ENCODE data around the gene ZNF629. TPM values are rescaled to one million over a fixed set of nuclear protein-coding genes. Genes with fewer than 3 reads are reported as not detected.
A peak's percentile ranks its signal among the peaks of the same experiment; 100 is the strongest.

ZNF629 gene
- total RNA-seq, 1 experiment from 2014 or later: 18.4 TPM

DNA sequence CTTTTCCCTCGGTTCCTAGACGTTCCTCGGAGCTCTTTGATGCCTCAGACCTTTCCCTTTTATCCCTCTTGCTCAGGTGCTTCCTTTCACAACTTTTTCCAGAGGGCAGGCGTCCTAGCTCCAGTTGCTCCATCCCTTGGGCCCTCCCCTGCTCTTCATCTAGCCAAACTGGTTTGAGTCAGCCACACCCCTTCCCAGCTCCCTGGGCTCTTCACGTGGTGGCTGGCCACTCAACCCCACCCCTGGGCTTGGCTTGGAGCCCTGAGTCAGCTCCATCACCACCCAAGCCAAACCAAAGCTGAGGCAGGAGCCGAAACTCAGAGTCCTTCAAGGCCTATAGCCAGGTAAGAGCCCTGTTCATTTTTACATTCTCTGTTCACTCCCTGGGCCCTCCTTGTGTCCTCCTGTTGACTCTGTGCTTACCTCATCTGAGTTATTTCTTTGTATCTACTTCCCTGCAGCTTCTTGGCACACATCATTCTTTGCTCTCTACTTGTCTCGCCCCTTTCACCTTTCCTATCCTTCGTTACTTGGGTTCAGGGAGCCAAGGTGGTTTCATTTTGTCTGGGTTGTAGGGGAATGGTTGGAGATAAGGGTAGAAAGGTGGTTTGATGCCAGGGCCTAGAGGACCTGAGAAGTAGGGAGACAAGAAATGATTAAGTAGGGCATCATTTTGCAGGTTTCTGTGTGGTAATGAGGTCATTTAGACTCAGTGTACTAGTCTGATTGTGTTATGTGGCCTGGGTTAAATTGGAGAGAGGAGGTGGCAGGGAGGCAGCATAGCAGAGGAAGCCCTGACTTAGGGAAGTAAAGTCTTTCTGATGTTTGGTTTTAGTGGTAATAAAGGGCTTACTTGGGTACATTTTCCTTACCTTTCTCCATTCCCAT, 46.4 kb downstream of the ZNF629 start:
- peak overlapping the region; percentile 90 for H3K4me2 ChIP-seq (ENCODE audit: low read length)
- H3K9me2 ChIP-seq (ENCODE audit: insufficient read depth): no peaks in the 10 kb centered on the region
- no peak overlapping the region for H2AFZ ChIP-seq (ENCODE audit: low read depth, low read length, poor library complexity, severe bottlenecking)
- intact Hi-C loops (cut with micrococcal nuclease): loop anchor here (2.0 kb wide), 1 partner anchor 42 kb away; the partner anchor contains the start of gene SRCAP
- ATAC-seq (peak; percentile 91), DNase-seq (ENCODE audit: low read depth, low spot score) (peak; percentile 87)
- H3K4me3 ChIP-seq (replicated peaks in 1 of 2; ENCODE audit: low read depth in 1 of 2, low read length in 2 of 2): peak overlapping the region; percentile 47 to 60
- peaks cover 30% of the 10 kb centered on the region for H3K79me2 ChIP-seq (ENCODE audit: insufficient read depth, low read length)
- no peaks in the 10 kb centered on the region for H3K9me3 ChIP-seq (ENCODE audit: control insufficient read depth in 1 of 2, insufficient read depth in 1 of 2, low read depth in 1 of 2, low read length in 2 of 2)
- no peaks in the 10 kb centered on the region for H3K27me3 ChIP-seq (ENCODE audit: insufficient read depth, low read length)
- H3K36me3 ChIP-seq (ENCODE audit: control insufficient read depth in 1 of 2, insufficient read depth in 2 of 2, low read length in 2 of 2): peaks cover 29 to 53% of the 10 kb centered on the region in 2 experiments; a peak in 3 of 4 replicates
- BruUV-seq (replicated peaks): TSS peak; percentile 63
- CTCF ChIA-PET: interaction anchor here (1.0 kb wide), 1 partner anchor 201 kb away, joined by 5 read pairs; no protein-coding TSS in a partner anchor
- H3K9ac ChIP-seq (ENCODE audit: low read length): peak overlapping the region; percentile 73
- H3K4me1 ChIP-seq (ENCODE audit: control insufficient read depth in 1 of 2, insufficient read depth in 2 of 2, low read length in 2 of 2): peaks cover 29 to 36% of the 10 kb centered on the region in 2 experiments
- POLR2A ChIA-PET: interaction anchor here (0.6 to 1.3 kb wide), 3 partner anchors 8 to 149 kb away, joined by 3 to 5 read pairs (median 3); no protein-coding TSS in a partner anchor
- H3K27ac ChIP-seq (ENCODE audit: low read depth, low read length): peak overlapping the region; percentile 72
- TF ChIP-seq YY1 (IDR thresholded peaks at IDR 0.05; ENCODE audit: extremely low read depth, insufficient replicate concordance, low read depth, low read length) (peak; percentile 48), SIN3A (IDR thresholded peaks at IDR 0.05; ENCODE audit: low read depth) (peak; percentile 71), ZFX (IDR thresholded peaks at IDR 0.05) (no peak), ELF1 (IDR thresholded peaks at IDR 0.05; ENCODE audit: borderline replicate concordance, low read depth) (no peak), POLR2AphosphoS5 (IDR thresholded peaks at IDR 0.05; ENCODE audit: low read depth, low read length) (peak; percentile 63; the same call in 1 of the 2 replicates), SP1 (IDR thresholded peaks at IDR 0.05; ENCODE audit: low read depth) (peak; percentile 83)
- TF ChIP-seq, protein P1, sequence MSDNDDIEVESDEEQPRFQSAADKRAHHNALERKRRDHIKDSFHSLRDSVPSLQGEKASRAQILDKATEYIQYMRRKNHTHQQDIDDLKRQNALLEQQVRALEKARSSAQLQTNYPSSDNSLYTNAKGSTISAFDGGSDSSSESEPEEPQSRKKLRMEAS (IDR thresholded peaks at IDR 0.05): peak; percentile 88
- TF ChIP-seq, protein P2, sequence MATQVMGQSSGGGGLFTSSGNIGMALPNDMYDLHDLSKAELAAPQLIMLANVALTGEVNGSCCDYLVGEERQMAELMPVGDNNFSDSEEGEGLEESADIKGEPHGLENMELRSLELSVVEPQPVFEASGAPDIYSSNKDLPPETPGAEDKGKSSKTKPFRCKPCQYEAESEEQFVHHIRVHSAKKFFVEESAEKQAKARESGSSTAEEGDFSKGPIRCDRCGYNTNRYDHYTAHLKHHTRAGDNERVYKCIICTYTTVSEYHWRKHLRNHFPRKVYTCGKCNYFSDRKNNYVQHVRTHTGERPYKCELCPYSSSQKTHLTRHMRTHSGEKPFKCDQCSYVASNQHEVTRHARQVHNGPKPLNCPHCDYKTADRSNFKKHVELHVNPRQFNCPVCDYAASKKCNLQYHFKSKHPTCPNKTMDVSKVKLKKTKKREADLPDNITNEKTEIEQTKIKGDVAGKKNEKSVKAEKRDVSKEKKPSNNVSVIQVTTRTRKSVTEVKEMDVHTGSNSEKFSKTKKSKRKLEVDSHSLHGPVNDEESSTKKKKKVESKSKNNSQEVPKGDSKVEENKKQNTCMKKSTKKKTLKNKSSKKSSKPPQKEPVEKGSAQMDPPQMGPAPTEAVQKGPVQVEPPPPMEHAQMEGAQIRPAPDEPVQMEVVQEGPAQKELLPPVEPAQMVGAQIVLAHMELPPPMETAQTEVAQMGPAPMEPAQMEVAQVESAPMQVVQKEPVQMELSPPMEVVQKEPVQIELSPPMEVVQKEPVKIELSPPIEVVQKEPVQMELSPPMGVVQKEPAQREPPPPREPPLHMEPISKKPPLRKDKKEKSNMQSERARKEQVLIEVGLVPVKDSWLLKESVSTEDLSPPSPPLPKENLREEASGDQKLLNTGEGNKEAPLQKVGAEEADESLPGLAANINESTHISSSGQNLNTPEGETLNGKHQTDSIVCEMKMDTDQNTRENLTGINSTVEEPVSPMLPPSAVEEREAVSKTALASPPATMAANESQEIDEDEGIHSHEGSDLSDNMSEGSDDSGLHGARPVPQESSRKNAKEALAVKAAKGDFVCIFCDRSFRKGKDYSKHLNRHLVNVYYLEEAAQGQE (IDR thresholded peaks at IDR 0.05; ENCODE audit: low read depth): no peak
- RAD21 ChIA-PET (ENCODE audit: low non-redundant PET in 1 of 2, low total read pairs in 2 of 2, uncharacterized antibody in 2 of 2, unreplicated experiment in 2 of 2): interaction anchor here in 1 of 2 experiments (0.6 kb wide), 1 partner anchor 293 kb away, joined by 8 read pairs; the partner anchor contains the start of gene STX4
- no peaks in the 10 kb centered on the region for H4K20me1 ChIP-seq (ENCODE audit: insufficient read depth)
